Measurements from ENCODE around the gene GCN1. TPM values are rescaled to one million over a fixed set of nuclear protein-coding genes. Genes with fewer than 3 reads are reported as not detected.

GCN1 gene
- total and polyA plus RNA-seq, 2 donors (not counting 1 experiment from before 2014, with no cell fraction given) = 30.8 to 93.1 TPM

DNA sequence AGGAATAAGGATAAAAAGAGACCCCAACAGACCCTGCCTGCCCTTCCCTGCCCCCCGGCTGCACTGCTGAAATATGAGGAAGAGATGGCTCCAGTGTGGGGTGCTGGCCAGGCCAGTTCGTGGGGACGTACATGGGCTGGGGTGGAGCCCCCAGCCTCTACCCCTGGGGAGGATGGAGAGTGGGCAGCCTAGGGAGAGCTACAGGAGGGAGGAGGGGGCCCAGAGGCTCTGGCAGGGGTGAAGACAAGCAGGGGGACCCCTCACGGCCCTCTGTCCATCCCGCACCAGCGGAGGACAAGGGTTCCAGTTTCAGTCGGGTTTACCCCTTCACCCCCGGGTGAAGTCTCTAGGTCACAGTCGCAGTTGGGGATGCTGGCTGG is 17.4 kb upstream of the GCN1 start:
- Histone ChIP-seq H3K4me2 (ENCODE audit: extremely low read depth, insufficient read depth, low read length) (no peak overlapping the region), H3K27me3 (ENCODE audit: control insufficient read depth, insufficient read depth, low read length) (no peaks in the 10 kb centered on the region), H4K20me1 (ENCODE audit: control insufficient read depth, extremely low read depth, insufficient read depth, low read length) (no peaks in the 10 kb centered on the region), H3K79me2 (ENCODE audit: control insufficient read depth, insufficient read depth, low read length) (no peaks in the 10 kb centered on the region), H3K4me1 (ENCODE audit: control insufficient read depth, extremely low read depth, insufficient read depth, low read length) (no peaks in the 10 kb centered on the region), H2AFZ (ENCODE audit: low read length) (no peak overlapping the region), H3K27ac (ENCODE audit: insufficient read depth, low read length) (no peak overlapping the region), H3K9ac (ENCODE audit: insufficient read depth, low read length) (no peak overlapping the region), H3K36me3 (ENCODE audit: control insufficient read depth, insufficient read depth, low read length) (peaks cover 37% of the 10 kb centered on the region), H3K9me3 (ENCODE audit: control insufficient read depth, insufficient read depth, low read depth, low read length) (no peaks in the 10 kb centered on the region), H3K4me3 (replicated peaks in 1 of 4; ENCODE audit: control extremely low read depth in 1 of 4, insufficient read depth in 1 of 4, low read depth in 3 of 4, low read length in 4 of 4) (no peak overlapping the region)
- no peak for TF ChIP-seq CTCF (conservative IDR thresholded peaks at IDR 0.05 in 1 of 2, IDR thresholded peaks at IDR 0.05 in 1 of 2; ENCODE audit: low read depth in 1 of 2, low read length in 2 of 2)
- no peak for TF ChIP-seq EZH2 (IDR thresholded peaks at IDR 0.05; ENCODE audit: low read length, missing control alignments)
- no peak for DNase-seq (ENCODE audit: low read depth in 2 of 2)

GRCh38 chr12:120211243-120211903 is 16.9 kb upstream of the GCN1 start:
- TF ChIP-seq EZH2 (IDR thresholded peaks at IDR 0.05; ENCODE audit: low read length, missing control alignments) (no peak), CTCF (conservative IDR thresholded peaks at IDR 0.05 in 1 of 2, IDR thresholded peaks at IDR 0.05 in 1 of 2; ENCODE audit: low read depth in 1 of 2, low read length in 2 of 2) (no peak)
- Histone ChIP-seq H3K36me3 (ENCODE audit: control insufficient read depth, insufficient read depth, low read length) (peaks cover 35% of the 10 kb centered on the region), H3K27me3 (ENCODE audit: control insufficient read depth, insufficient read depth, low read length) (no peaks in the 10 kb centered on the region), H3K4me2 (ENCODE audit: extremely low read depth, insufficient read depth, low read length) (no peak overlapping the region), H3K9ac (ENCODE audit: insufficient read depth, low read length) (no peak overlapping the region), H2AFZ (ENCODE audit: low read length) (no peak overlapping the region), H3K4me3 (replicated peaks in 1 of 4; ENCODE audit: control extremely low read depth in 1 of 4, insufficient read depth in 1 of 4, low read depth in 3 of 4, low read length in 4 of 4) (no peak overlapping the region), H3K4me1 (ENCODE audit: control insufficient read depth, extremely low read depth, insufficient read depth, low read length) (no peaks in the 10 kb centered on the region), H4K20me1 (ENCODE audit: control insufficient read depth, extremely low read depth, insufficient read depth, low read length) (no peaks in the 10 kb centered on the region), H3K79me2 (ENCODE audit: control insufficient read depth, insufficient read depth, low read length) (no peaks in the 10 kb centered on the region), H3K9me3 (ENCODE audit: control insufficient read depth, insufficient read depth, low read depth, low read length) (no peaks in the 10 kb centered on the region), H3K27ac (ENCODE audit: insufficient read depth, low read length) (no peak overlapping the region)
- DNase-seq (ENCODE audit: low read depth in 2 of 2) = no peak

GRCh38 chr12:120209851-120210250 is 15.3 kb upstream of the GCN1 start:
- Histone ChIP-seq H3K4me2 (ENCODE audit: extremely low read depth, insufficient read depth, low read length) (no peak overlapping the region), H3K9ac (ENCODE audit: insufficient read depth, low read length) (no peak overlapping the region), H2AFZ (ENCODE audit: low read length) (no peak overlapping the region), H3K79me2 (ENCODE audit: control insufficient read depth, insufficient read depth, low read length) (no peaks in the 10 kb centered on the region), H3K27me3 (ENCODE audit: control insufficient read depth, insufficient read depth, low read length) (no peaks in the 10 kb centered on the region), H3K36me3 (ENCODE audit: control insufficient read depth, insufficient read depth, low read length) (peaks cover 25% of the 10 kb centered on the region), H3K4me1 (ENCODE audit: control insufficient read depth, extremely low read depth, insufficient read depth, low read length) (no peaks in the 10 kb centered on the region), H3K4me3 (replicated peaks in 1 of 4; ENCODE audit: control extremely low read depth in 1 of 4, insufficient read depth in 1 of 4, low read depth in 3 of 4, low read length in 4 of 4) (no peak overlapping the region), H4K20me1 (ENCODE audit: control insufficient read depth, extremely low read depth, insufficient read depth, low read length) (no peaks in the 10 kb centered on the region), H3K9me3 (ENCODE audit: control insufficient read depth, insufficient read depth, low read depth, low read length) (no peaks in the 10 kb centered on the region), H3K27ac (ENCODE audit: insufficient read depth, low read length) (no peak overlapping the region)
- no peak for TF ChIP-seq EZH2 (IDR thresholded peaks at IDR 0.05; ENCODE audit: low read length, missing control alignments)
- TF ChIP-seq CTCF (conservative IDR thresholded peaks at IDR 0.05 in 1 of 2, IDR thresholded peaks at IDR 0.05 in 1 of 2; ENCODE audit: low read depth in 1 of 2, low read length in 2 of 2) = no peak
- no peak for DNase-seq (ENCODE audit: low read depth in 2 of 2)
